SU-DHL-6 (cell line): ENCODE results near the gene WAC.

Experiments used
- CTCF ChIP-seq: fragments of 200-600 bp; sonication (generic); IDR thresholded peaks from one replicate; pipeline ENCODE4 v1.5.1; 2017; ENCODE audit warnings: antibody characterized with exemption, mild to moderate bottlenecking, low read length, moderate library complexity; ENCODE audit not compliant: insufficient read depth, poor library complexity, severe bottlenecking
- EZH2phosphoT487 ChIP-seq: fragments of 200-600 bp; sonication (generic), shearing (Covaris generic); conservative IDR thresholded peaks from 2 replicates; pipeline ENCODE4 v1.6.1; 2018; ENCODE audit warnings: mild to moderate bottlenecking, antibody characterized with exemption, low read length, moderate library complexity, mixed read lengths

GRCh38 chr10:28545967-28546644 lies 13.2 kb downstream of the WAC start:
- no peak for TF ChIP-seq CTCF
- no peak for TF ChIP-seq EZH2phosphoT487
